ENCODE data around the gene ADAMTS9.

Gene ADAMTS9

GRCh38 chr3:64491843-64492242 is 196.0 kb downstream of the ADAMTS9 start:
- Histone ChIP-seq H3K27ac (no peak overlapping the region), H3K27me3 (replicated peaks) (peaks cover 6% of the 10 kb centered on the region), H3K36me3 (replicated peaks) (no peaks in the 10 kb centered on the region), H3K4me3 (ENCODE audit: low read depth, low read length) (no peak overlapping the region)
- TF ChIP-seq CTCF (IDR thresholded peaks at IDR 0.05; ENCODE audit: low read depth, low read length, missing control alignments) = no peak
- in situ Hi-C loops (cut with HindIII; ENCODE audit: low pct_ligation_motif_present, low sequenced_read_pairs) = no loop called here
- DNase-seq = no peak

- Histone ChIP-seq H3K36me3 (replicated peaks) (no peaks in the 10 kb centered on the region), H3K27ac (no peak overlapping the region), H3K27me3 (replicated peaks) (peaks cover 6% of the 10 kb centered on the region), H3K4me3 (ENCODE audit: low read depth, low read length) (no peak overlapping the region)
- DNase-seq = no peak
- no peak for TF ChIP-seq CTCF (IDR thresholded peaks at IDR 0.05; ENCODE audit: low read depth, low read length, missing control alignments)
- in situ Hi-C loops (cut with HindIII; ENCODE audit: low pct_ligation_motif_present, low sequenced_read_pairs) = no loop called here
These were observed 197.5 kb downstream of the ADAMTS9 start for GRCh38 chr3:64490180-64490724.

- H3K27me3 ChIP-seq (replicated peaks) = peaks cover 6% of the 10 kb centered on the region
- in situ Hi-C loops (cut with HindIII; ENCODE audit: low pct_ligation_motif_present, low sequenced_read_pairs) = no loop called here
- no peak for TF ChIP-seq CTCF (IDR thresholded peaks at IDR 0.05; ENCODE audit: low read depth, low read length, missing control alignments)
- H3K36me3 ChIP-seq (replicated peaks) = no peaks in the 10 kb centered on the region
- H3K4me3 ChIP-seq (ENCODE audit: low read depth, low read length) = no peak overlapping the region
- H3K27ac ChIP-seq = no peak overlapping the region
- DNase-seq = no peak
These were observed 198.3 kb downstream of the ADAMTS9 start for GRCh38 chr3:64489361-64490044.

- Histone ChIP-seq H3K4me3 (ENCODE audit: low read depth, low read length) (no peak overlapping the region), H3K27me3 (replicated peaks) (peaks cover 6% of the 10 kb centered on the region), H3K27ac (no peak overlapping the region), H3K36me3 (replicated peaks) (no peaks in the 10 kb centered on the region)
- in situ Hi-C loops (cut with HindIII; ENCODE audit: low pct_ligation_motif_present, low sequenced_read_pairs) = no loop called here
- no peak for TF ChIP-seq CTCF (IDR thresholded peaks at IDR 0.05; ENCODE audit: low read depth, low read length, missing control alignments)
- DNase-seq = no peak
These were observed 198.9 kb downstream of the ADAMTS9 start for GRCh38 chr3:64488939-64489338.

GRCh38 chr3:64484289-64484992 is 203.4 kb downstream of the ADAMTS9 start:
- peak; percentile 70 for DNase-seq
- no peaks in the 10 kb centered on the region for H3K36me3 ChIP-seq (replicated peaks)
- H3K27ac ChIP-seq = no peak overlapping the region
- peak; percentile 88 for TF ChIP-seq CTCF (IDR thresholded peaks at IDR 0.05; ENCODE audit: low read depth, low read length, missing control alignments)
- H3K27me3 ChIP-seq (replicated peaks) = no peaks in the 10 kb centered on the region
- no peak overlapping the region for H3K4me3 ChIP-seq (ENCODE audit: low read depth, low read length)
- in situ Hi-C loops (cut with HindIII; ENCODE audit: low pct_ligation_motif_present, low sequenced_read_pairs) = no loop called here

Data from brain microvascular endothelial cell (primary cell).